Stimulated activated memory B cell treated with anti-CD40 and anti-IgM and Interleukin-4, amounts not matched to agents 10 μg/mL and 1 μg/mL and 100 μg/mL, for 72 hours (primary cell): ENCODE data around the gene SMARCE1.
"Not testable (repeated sequence)": the region's sequence is repeated elsewhere in the genome, so short reads cannot be mapped to it uniquely, and the experiment has no call there.

ENCODE experiments used
- ATAC-seq: fragments of 150-1000 bp; cut with Tn5 transposase; 2 replicates; pipeline ENCODE4 v1.10.0; 2021
- H3K27ac Mint-ChIP-seq: one replicate; pipeline ENCODE4 v1.8.0; 2022; ENCODE audit warnings: mild to moderate bottlenecking, mixed read lengths
- H3K27me3 Mint-ChIP-seq: one replicate; pipeline ENCODE4 v1.8.0; 2022; ENCODE audit warnings: mixed read lengths
- H3K36me3 Mint-ChIP-seq: one replicate; pipeline ENCODE4 v1.8.0; 2022; ENCODE audit warnings: mixed read lengths
- H3K4me1 Mint-ChIP-seq: one replicate; pipeline ENCODE4 v1.8.0; 2022; ENCODE audit warnings: mixed read lengths
- H3K4me3 Mint-ChIP-seq: one replicate; pipeline ENCODE4 v1.8.0; 2022; ENCODE audit warnings: mild to moderate bottlenecking, moderate library complexity, mixed read lengths
- H3K9me3 Mint-ChIP-seq: one replicate; pipeline ENCODE4 v1.8.0; 2022; ENCODE audit warnings: mixed read lengths

SMARCE1 gene

DNA sequence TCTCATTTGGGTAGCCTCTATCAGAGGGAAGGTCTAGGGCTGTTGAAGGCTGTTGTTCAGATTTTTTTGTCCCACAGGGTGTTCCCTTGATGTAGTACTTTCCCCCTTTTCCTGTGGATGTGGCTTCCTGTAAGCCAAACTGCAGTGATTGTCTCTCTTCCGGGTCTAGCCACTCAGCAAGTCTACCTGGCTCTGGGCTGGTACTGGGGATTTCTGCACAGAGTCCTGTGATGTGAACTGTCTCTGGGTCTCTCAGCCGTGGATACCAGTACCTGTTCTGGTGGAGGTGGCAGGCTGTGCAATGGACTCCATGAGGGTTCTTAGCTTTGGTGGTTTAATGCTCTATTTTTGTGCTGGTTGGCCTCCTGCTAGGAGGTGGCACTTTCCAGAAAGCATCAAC lies 59.1 kb downstream of the SMARCE1 start:
- peaks cover 21% of the 10 kb centered on the region for H3K36me3 Mint-ChIP-seq
- no peaks in the 10 kb centered on the region for H3K27me3 Mint-ChIP-seq
- no peak overlapping the region for H3K4me3 Mint-ChIP-seq
- peak overlapping the region; percentile 86 for H3K27ac Mint-ChIP-seq
- H3K9me3 Mint-ChIP-seq = peaks cover 12% of the 10 kb centered on the region
- ATAC-seq = no peak
- peaks cover 58% of the 10 kb centered on the region for H3K4me1 Mint-ChIP-seq

DNA sequence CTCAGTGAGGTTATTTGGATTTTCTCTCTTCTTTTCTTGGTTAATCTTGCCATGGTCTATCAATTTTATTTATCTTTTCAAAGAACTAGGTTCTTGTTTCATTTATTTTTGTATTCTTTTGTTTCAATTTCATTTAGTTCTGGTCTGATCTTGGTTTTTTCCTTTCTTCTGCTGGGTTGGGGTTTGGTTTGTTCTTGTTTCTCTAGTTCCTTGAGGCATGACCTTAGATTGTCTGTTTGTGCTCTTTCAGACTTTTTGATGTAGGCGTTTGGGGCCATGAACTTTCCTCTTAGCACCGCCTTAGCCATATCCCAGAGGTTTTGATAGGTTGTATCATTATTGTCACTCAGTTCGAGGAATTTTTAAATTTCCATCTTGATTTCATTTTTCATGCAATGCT lies 61.4 kb downstream of the SMARCE1 start:
- H3K9me3 Mint-ChIP-seq = peaks cover 12% of the 10 kb centered on the region
- H3K27ac Mint-ChIP-seq = peak overlapping the region; percentile 86

DNA sequence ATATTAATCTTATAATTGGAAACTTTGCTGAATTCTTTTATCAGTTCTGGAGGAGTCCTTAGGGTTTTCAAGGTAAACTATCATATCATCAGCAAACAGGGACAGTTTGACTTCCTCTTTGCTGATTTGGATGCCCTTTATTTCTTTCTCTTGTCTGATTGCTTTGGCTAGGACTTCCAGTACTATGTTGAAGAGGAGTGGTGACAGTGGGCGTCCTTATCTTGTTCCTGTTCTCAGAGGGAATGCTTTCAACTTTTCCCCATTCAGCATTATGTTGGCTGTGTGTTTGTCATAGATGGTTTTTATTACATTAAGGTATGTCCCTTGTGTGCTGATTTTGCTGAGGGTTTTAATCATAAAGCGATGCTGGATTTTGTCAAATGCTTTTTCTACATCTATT lies 62.7 kb downstream of the SMARCE1 start:
- H3K4me3 Mint-ChIP-seq, H3K27me3 Mint-ChIP-seq, ATAC-seq: not testable (repeated sequence)
- H3K27ac Mint-ChIP-seq = peak overlapping the region; percentile 86
- peaks cover 15% of the 10 kb centered on the region for H3K9me3 Mint-ChIP-seq
- H3K4me1 Mint-ChIP-seq = peaks cover 82% of the 10 kb centered on the region
- H3K36me3 Mint-ChIP-seq = peaks cover 21% of the 10 kb centered on the region

More for the DNA sequence above, 61.4 kb downstream of the SMARCE1 start:
- H3K36me3 Mint-ChIP-seq = peaks cover 21% of the 10 kb centered on the region
- H3K27me3 Mint-ChIP-seq, ATAC-seq: not testable (repeated sequence)
- peaks cover 78% of the 10 kb centered on the region for H3K4me1 Mint-ChIP-seq
- peak overlapping the region; percentile 41 for H3K4me3 Mint-ChIP-seq

DNA sequence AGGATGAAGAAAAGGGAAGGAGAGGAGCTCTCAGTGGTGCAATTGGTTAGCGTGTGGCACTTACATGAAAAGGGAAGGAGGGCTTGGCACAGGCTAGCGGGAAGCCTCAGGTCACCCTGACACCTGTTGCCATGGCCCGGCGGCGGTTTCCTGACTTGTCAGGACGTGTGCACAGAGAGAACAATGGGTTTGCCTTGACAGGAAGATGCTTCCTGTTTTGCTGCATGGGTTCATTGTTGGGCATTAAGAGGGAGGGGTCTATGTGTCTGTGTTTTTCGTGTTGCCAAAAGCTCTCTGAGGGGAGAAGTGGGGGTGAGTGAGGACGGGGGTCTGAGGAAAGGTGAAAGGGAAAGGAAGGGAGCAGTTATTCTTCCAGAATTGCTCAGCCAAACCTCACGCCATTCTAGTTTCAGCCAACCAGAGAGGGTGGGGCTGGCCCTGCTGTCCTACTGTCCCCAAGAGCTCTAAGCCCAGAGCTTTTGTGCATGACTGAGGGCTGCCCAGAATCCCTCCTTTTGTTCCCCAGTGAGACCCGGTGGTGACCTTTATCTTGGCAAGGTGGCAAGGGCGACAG lies 65.2 kb downstream of the SMARCE1 start:
- peak overlapping the region; percentile 30 for H3K4me3 Mint-ChIP-seq
- peaks cover 21% of the 10 kb centered on the region for H3K36me3 Mint-ChIP-seq
- peak; percentile 92 for ATAC-seq

DNA sequence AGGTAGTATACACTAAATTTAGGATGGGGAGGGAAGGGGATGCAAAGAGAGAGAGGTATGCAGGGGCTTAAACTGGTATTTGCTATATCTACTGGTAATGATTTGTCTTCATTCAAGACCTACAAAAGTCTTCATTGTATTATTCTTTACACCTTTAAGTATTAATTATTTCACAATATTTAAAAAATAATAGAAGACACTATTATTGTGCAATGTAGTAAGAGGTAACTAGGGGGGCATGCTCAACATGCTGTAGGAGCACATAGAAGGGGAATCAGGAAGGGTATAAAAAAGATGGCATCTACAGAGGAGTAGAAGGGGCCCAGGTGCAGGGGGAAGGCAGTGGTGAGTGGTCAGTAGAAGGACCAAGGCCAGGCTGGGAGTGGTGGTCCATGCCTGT lies 67.5 kb downstream of the SMARCE1 start:
- Mint-ChIP-seq H3K36me3 (peaks cover 13% of the 10 kb centered on the region), H3K27ac (peak overlapping the region; percentile 61), H3K4me1 (peaks cover 77% of the 10 kb centered on the region), H3K9me3 (peaks cover 9% of the 10 kb centered on the region), H3K4me3 (no peak overlapping the region), H3K27me3 (no peaks in the 10 kb centered on the region)
- ATAC-seq = no peak

More for the DNA sequence above, 65.2 kb downstream of the SMARCE1 start:
- Mint-ChIP-seq H3K9me3 (peaks cover 15% of the 10 kb centered on the region), H3K4me1 (peaks cover 82% of the 10 kb centered on the region), H3K27me3 (no peaks in the 10 kb centered on the region), H3K27ac (peak overlapping the region; percentile 77)

DNA sequence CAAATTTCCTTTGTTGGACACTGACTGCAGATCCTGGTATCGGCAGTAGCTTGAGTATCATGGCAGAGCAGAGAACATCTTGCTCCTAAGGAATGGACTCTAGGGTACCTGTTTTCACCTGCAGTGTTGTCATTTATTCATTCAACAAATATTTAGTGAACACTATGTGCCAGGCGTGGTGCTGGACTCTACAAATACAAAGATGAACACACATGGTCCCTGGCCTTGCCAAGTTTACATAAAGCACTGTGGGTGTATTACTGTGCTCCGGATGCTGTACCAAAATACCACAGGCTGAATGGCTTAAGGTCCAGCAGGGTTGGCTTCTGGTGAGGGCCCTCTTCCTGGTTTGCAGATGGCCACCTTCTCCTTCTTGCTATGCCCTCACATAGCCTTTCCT lies 68.1 kb downstream of the SMARCE1 start:
- no peak for ATAC-seq
- H3K4me1 Mint-ChIP-seq = peaks cover 71% of the 10 kb centered on the region
- peaks cover 3% of the 10 kb centered on the region for H3K9me3 Mint-ChIP-seq
- H3K4me3 Mint-ChIP-seq = no peak overlapping the region
- H3K27me3 Mint-ChIP-seq = no peaks in the 10 kb centered on the region
- H3K27ac Mint-ChIP-seq = peak overlapping the region; percentile 17
- H3K36me3 Mint-ChIP-seq = peaks cover 13% of the 10 kb centered on the region

DNA sequence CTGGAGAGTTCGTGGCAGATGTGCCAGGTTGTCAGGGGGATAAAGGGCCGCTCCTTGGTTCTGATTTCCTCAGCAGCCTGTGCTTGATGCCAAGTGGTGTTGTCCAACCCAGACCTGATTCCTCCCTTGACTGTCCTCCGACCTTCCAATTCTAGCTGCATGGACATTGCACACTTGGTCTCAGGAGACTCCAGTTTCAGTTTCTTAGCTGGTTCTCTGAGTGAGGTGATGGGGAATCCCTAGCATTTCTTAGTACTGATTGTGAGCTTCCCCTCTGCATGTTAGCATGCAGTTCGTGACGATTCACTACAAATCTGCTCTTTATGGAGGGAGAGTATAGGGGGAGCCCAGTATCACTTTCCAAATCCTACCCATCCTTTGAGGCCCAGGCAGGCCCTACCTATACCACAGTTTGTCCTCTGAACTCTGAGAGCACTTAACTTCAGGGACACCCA lies 70.0 kb downstream of the SMARCE1 start:
- Mint-ChIP-seq H3K27ac (peak overlapping the region; percentile 85), H3K27me3 (no peaks in the 10 kb centered on the region), H3K4me3 (peak overlapping the region; percentile 53), H3K4me1 (peaks cover 64% of the 10 kb centered on the region), H3K36me3 (peaks cover 13% of the 10 kb centered on the region), H3K9me3 (peaks cover 6% of the 10 kb centered on the region)
- peak; percentile 93 for ATAC-seq

DNA sequence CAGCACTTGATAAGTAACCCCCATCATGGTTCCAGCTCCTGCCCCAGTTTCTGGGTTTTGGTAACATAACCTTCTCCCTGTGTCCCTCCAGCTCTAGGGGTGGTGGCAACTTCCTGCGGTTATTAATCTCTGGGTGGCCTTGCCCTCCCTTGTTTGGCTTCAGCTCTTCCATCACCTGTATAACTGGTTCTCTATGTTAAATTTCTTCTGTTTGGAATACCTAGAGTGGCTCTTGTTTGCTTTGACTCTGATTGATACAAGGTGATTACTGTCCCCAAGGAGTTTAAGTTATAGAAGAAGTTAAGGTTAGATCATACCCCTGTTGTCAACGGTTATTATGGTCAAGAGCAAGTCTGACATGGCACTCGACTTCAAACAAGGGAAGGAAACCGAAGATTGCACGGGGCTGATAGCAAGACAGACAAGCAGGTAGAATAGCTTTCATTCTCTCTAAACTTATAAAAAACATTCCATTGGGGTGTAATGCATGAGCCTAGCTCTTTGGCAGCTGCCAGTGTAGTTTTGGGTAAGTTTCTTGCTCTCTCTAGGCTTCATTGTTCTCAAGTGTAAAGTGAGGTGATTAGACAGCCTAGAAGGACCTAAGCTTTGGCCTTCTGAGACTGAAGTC lies 71.4 kb downstream of the SMARCE1 start:
- Mint-ChIP-seq H3K4me1 (peaks cover 64% of the 10 kb centered on the region), H3K4me3 (no peak overlapping the region), H3K36me3 (peaks cover 27% of the 10 kb centered on the region), H3K27me3 (no peaks in the 10 kb centered on the region), H3K9me3 (peaks cover 13% of the 10 kb centered on the region), H3K27ac (peak overlapping the region; percentile 85)
- no peak for ATAC-seq
